GM23248 (cell line): Measurements from ENCODE around the gene MYORG.

Experiments used
- EZH2 ChIP-seq: fragments of 200-600 bp; sonication (generic); IDR thresholded peaks from 2 replicates; pipeline ENCODE4 v1.6.1; 2018; ENCODE audit warnings: antibody characterized with exemption, mild to moderate bottlenecking; ENCODE audit not compliant: insufficient read depth, poor library complexity, severe bottlenecking
- EZH2phosphoT487 ChIP-seq: fragments of 200-600 bp; sonication (generic); IDR thresholded peaks from 2 replicates; pipeline ENCODE4 v1.6.1; 2018; ENCODE audit warnings: antibody characterized with exemption, moderate library complexity, mild to moderate bottlenecking, low read depth; ENCODE audit not compliant: insufficient read depth

DNA sequence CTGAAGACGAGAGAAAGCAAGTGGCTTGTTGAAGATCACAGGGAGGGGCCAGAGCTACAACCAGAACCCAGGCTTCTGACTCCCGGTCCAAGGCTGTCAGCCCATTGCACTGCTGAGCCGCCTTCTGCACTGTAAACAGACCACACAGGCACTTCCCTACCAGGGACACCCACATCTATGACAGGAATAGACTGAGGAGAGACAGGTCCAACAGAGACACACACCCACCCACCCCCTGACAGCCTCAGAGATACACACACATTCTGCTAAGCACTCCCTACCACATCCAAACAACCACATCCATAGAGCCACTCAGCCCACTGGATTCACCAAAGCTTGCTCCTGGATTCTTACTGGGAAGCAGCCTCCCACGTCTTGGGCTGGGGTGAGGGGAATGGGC, 23.0 kb upstream of the MYORG start:
- TF ChIP-seq EZH2 (no peak), EZH2phosphoT487 (no peak)
